K562 (cell line): ENCODE results near the gene PGLYRP1. TPM values are rescaled to one million over a fixed set of nuclear protein-coding genes. Genes with fewer than 3 reads are reported as not detected.

ENCODE experiments used
- PHF21A ChIP-seq: fragments of 450-650 bp; IDR thresholded peaks from 2 replicates; pipeline ENCODE4 v1.6.1; 2017; ENCODE audit warnings: low read depth, borderline replicate concordance
- TAF1 ChIP-seq: IDR thresholded peaks from 2 replicates; pipeline ENCODE4 v1.6.1; 2011; ENCODE audit warnings: mild to moderate bottlenecking, low read length, moderate library complexity; ENCODE audit not compliant: insufficient read depth, control insufficient read depth, severe bottlenecking; ENCODE audit errors: extremely low read depth
- ZFP36 ChIP-seq: fragments of 150-350 bp; IDR thresholded peaks from 2 replicates; pipeline ENCODE4 v1.6.1; 2018; ENCODE audit warnings: low read length, low read depth; ENCODE audit not compliant: partially characterized antibody
- ZKSCAN1 ChIP-seq: fragments of 150-350 bp; IDR thresholded peaks from 2 replicates; pipeline ENCODE4 v1.6.1; 2016; ENCODE audit warnings: low read depth, low read length
- polyA plus RNA-seq, 8 experiments: library from polyadenylated mRNA; depleted of rRNA in 4 of 8; stranded (reverse) in 5 of 8; unstranded in 3 of 8; fragments of >200 nt; fragmentation: Nextera tagmentation in 2 of 8; fragmentation: Illumina TruSeq in 1 of 8; extraction: Ambion mirVana in 2 of 8; extraction: Trizol in 1 of 8; gene quantifications; 2 replicates each; pipeline versions ENCODE4 v1.2.1 to v1.2.3, GENCODE V29; 2011 to 2014; ENCODE audit warnings: inconsistent platforms in 1 of 8, missing spikeins in 1 of 8
- total RNA-seq, 7 experiments: library from RNA; depleted of rRNA in 6 of 7; stranded (reverse); fragments of >200 nt in 6 of 7; fragmentation: Illumina TruSeq in 2 of 7; extraction: Trizol in 2 of 7; gene quantifications; 2 replicates each; pipeline versions ENCODE4 v1.2.1 to v1.2.3, GENCODE V29; 2011 to 2021; ENCODE audit warnings: low replicate concordance in 1 of 7
- TF ChIP-seq, protein P1 (sequence below): fragments of 250-450 bp; sonication (Bioruptor Pico); IDR thresholded peaks from 2 replicates; pipeline ENCODE4 v1.8.0; 2022; ENCODE audit warnings: inconsistent platforms
- TF ChIP-seq, protein P2 (sequence below), 3 experiments: IDR thresholded peaks in 2 of 3; conservative IDR thresholded peaks in 1 of 3; 2 replicates each; pipeline ENCODE4 v1.5.1; 2011 to 2012; ENCODE audit warnings: low read length in 3 of 3, mild to moderate bottlenecking in 3 of 3, control low read depth in 2 of 3, improper control_type of control experiment in 1 of 3, inconsistent platforms in 1 of 3, low read depth in 1 of 3, mixed read lengths in 1 of 3, moderate library complexity in 1 of 3; ENCODE audit not compliant: insufficient read depth in 2 of 3

Gene PGLYRP1
- total and polyA plus RNA-seq, 9 of the 15 experiments (the other 6 are each of a cell fraction or from before 2014, with no cell fraction given) = not detected

DNA sequence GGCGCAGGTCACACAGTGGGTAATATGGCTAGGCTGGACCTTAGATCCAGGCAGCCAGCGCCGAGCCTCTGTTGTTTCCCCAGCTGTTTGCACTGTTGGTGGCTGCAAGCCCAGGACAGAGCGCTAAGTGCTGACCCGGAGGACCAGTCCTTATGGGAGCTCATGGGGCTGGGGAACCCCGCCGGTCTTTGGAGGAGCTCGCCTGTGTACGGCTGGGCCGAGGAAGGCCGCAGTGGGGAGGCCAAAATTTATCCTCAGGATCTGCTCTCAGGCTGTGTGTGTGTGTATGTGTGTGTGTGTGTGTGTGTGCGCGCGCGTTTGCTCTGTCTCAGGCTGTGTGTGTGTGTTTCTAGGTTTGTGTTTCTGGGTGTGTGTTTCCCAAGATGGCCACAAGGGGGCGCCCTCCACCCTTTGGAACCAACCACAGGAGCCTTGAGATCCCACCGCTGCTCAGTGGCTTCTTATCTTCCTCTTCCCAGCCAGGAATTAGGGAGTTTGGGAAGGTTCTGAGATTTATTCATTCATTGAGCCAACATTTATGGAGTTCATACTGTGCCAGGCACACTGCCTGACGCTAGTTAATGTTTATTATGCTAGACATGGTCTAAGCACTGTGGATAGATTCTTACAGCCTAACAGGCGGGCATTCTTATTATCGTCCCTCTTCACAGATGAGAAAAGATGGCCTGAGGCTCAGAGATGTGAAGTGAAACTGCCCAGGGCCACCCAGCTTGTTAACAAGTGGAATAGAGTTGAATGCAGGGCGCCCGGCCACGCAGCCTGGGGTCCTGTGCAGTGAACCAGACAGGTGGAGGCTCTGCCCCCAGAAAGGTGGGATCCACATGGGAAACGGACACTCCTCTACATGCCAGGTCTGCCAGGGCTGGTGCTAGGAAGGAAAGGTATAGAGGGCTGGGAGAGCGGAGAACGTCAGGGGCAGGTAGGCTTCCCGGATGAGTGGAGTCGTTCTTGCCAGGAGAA, 13.0 kb downstream of the PGLYRP1 start (continued):
- TF ChIP-seq, protein P1, sequence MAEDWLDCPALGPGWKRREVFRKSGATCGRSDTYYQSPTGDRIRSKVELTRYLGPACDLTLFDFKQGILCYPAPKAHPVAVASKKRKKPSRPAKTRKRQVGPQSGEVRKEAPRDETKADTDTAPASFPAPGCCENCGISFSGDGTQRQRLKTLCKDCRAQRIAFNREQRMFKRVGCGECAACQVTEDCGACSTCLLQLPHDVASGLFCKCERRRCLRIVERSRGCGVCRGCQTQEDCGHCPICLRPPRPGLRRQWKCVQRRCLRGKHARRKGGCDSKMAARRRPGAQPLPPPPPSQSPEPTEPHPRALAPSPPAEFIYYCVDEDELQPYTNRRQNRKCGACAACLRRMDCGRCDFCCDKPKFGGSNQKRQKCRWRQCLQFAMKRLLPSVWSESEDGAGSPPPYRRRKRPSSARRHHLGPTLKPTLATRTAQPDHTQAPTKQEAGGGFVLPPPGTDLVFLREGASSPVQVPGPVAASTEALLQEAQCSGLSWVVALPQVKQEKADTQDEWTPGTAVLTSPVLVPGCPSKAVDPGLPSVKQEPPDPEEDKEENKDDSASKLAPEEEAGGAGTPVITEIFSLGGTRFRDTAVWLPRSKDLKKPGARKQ (CRISPR knock-in tag) = no peak
- TF ChIP-seq ZFP36 = peak; percentile 3
- TF ChIP-seq, protein P2, sequence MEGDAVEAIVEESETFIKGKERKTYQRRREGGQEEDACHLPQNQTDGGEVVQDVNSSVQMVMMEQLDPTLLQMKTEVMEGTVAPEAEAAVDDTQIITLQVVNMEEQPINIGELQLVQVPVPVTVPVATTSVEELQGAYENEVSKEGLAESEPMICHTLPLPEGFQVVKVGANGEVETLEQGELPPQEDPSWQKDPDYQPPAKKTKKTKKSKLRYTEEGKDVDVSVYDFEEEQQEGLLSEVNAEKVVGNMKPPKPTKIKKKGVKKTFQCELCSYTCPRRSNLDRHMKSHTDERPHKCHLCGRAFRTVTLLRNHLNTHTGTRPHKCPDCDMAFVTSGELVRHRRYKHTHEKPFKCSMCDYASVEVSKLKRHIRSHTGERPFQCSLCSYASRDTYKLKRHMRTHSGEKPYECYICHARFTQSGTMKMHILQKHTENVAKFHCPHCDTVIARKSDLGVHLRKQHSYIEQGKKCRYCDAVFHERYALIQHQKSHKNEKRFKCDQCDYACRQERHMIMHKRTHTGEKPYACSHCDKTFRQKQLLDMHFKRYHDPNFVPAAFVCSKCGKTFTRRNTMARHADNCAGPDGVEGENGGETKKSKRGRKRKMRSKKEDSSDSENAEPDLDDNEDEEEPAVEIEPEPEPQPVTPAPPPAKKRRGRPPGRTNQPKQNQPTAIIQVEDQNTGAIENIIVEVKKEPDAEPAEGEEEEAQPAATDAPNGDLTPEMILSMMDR (IDR thresholded peaks at IDR 0.05 in 2 of 3, conservative IDR thresholded peaks at IDR 0.05 in 1 of 3; ENCODE audit: insufficient read depth in 2 of 3, low read depth in 1 of 3, low read length in 3 of 3) = peak; percentile 79 to 90 (median 82)
- TF ChIP-seq PHF21A = 0 out of 2 replicates have a peak, but pooled peaks have one; percentile 22
- TF ChIP-seq ZKSCAN1 = no peak
- TF ChIP-seq TAF1 = no peak
